Calu3 (cell line): Measurements from ENCODE around the gene SH3RF3. TPM values are rescaled to one million over a fixed set of nuclear protein-coding genes. Genes with fewer than 3 reads are reported as not detected.

Experiments
- Bru-seq: library from RNA; stranded (reverse); fragments of 400-500 nt; gene quantifications from one replicate; lab custom pipeline; 2021; lab: Mats Ljungman, UMichigan
- BruChase-seq, 2 experiments: library from RNA; stranded (reverse); fragments of 400-500 nt; gene quantifications; one replicate each; lab custom pipeline; 2021; lab: Mats Ljungman, UMichigan
- BruUV-seq: library from RNA; stranded (reverse); fragments of 400-500 nt; replicated peaks from 2 replicates; lab custom pipeline; 2021; lab: Mats Ljungman, UMichigan
- CTCF ChIA-PET: fragments of 300-600 bp; sonication (Branson Sonifier 250); formaldehyde crosslinking; loops from one replicate; lab custom pipeline; 2022; ENCODE audit warnings: antibody characterized with exemption; lab: Charles Lee
- DNase-seq: peaks from one replicate; pipeline ENCODE4 v3.0.0; 2022
- H3K27ac Mint-ChIP-seq: one replicate; pipeline ENCODE4 v1.8.0; 2022; ENCODE audit warnings: mixed read lengths; ENCODE audit not compliant: unreplicated experiment
- H3K27me3 Mint-ChIP-seq: one replicate; pipeline ENCODE4 v1.8.0; 2022; ENCODE audit warnings: mixed read lengths; ENCODE audit not compliant: unreplicated experiment
- H3K36me3 Mint-ChIP-seq: one replicate; pipeline ENCODE4 v1.8.0; 2022; ENCODE audit warnings: mild to moderate bottlenecking, moderate library complexity, mixed read lengths; ENCODE audit not compliant: insufficient read depth, unreplicated experiment
- H3K4me1 Mint-ChIP-seq: one replicate; pipeline ENCODE4 v1.8.0; 2022; ENCODE audit warnings: mild to moderate bottlenecking, low read depth, mixed read lengths; ENCODE audit not compliant: unreplicated experiment
- H3K4me3 Mint-ChIP-seq: one replicate; pipeline ENCODE4 v1.8.0; 2022; ENCODE audit warnings: mild to moderate bottlenecking, low read depth, moderate library complexity, mixed read lengths; ENCODE audit not compliant: unreplicated experiment
- H3K9me3 Mint-ChIP-seq: one replicate; pipeline ENCODE4 v1.8.0; 2022; ENCODE audit warnings: low read depth, mixed read lengths; ENCODE audit not compliant: unreplicated experiment
- intact Hi-C: fragments of 100-400 bp; cut with micrococcal nuclease; formaldehyde crosslinking; loops from one replicate; pipeline ENCODE4 v1.10.0; 2022; ENCODE audit not compliant: unreplicated experiment
- long read RNA-seq: library from polyadenylated mRNA; stranded (forward); transcript quantifications from one replicate; pipeline ENCODE4 v2.0.0, GENCODE V29; 2022
- total RNA-seq: library from RNA; stranded (reverse); gene quantifications from 2 replicates; pipeline ENCODE4 v1.2.3, GENCODE V29; 2022
- TF ChIP-seq, protein P1 (sequence below): fragments of 200-600 bp; IDR thresholded peaks from one replicate; pipeline ENCODE4 v1.8.0; 2022; ENCODE audit warnings: antibody characterized with exemption; ENCODE audit not compliant: unreplicated experiment

Gene SH3RF3
- 0.17 and 0.29 TPM in 2 replicates for total RNA-seq
- Bru-seq, nascent RNA: percentile 20 among the genes with signal in this experiment
- BruChase-seq, experiment 1, labeled RNA remaining after a 6-hour chase: percentile 15 among the genes with signal in this experiment
- percentile 14 among the genes with signal in this experiment for BruChase-seq, experiment 2, labeled RNA remaining after a 2-hour chase
- long read RNA-seq: 0 reads

GRCh38 chr2:109128616-109129355, at the start of gene SH3RF3:
Gene SH3RF3 (plus strand): TSS chr2:109129205.
- peak; percentile 31 for DNase-seq
- H3K4me3 Mint-ChIP-seq: peak within 1 kb of the TSS; percentile 69
- H3K9me3 Mint-ChIP-seq: no peaks in the 10 kb centered on the region
- TF ChIP-seq, protein P1, sequence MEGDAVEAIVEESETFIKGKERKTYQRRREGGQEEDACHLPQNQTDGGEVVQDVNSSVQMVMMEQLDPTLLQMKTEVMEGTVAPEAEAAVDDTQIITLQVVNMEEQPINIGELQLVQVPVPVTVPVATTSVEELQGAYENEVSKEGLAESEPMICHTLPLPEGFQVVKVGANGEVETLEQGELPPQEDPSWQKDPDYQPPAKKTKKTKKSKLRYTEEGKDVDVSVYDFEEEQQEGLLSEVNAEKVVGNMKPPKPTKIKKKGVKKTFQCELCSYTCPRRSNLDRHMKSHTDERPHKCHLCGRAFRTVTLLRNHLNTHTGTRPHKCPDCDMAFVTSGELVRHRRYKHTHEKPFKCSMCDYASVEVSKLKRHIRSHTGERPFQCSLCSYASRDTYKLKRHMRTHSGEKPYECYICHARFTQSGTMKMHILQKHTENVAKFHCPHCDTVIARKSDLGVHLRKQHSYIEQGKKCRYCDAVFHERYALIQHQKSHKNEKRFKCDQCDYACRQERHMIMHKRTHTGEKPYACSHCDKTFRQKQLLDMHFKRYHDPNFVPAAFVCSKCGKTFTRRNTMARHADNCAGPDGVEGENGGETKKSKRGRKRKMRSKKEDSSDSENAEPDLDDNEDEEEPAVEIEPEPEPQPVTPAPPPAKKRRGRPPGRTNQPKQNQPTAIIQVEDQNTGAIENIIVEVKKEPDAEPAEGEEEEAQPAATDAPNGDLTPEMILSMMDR: no peak
- peaks cover 44% of the 10 kb centered on the region for H3K27me3 Mint-ChIP-seq
- intact Hi-C loops: loop anchor here (1.0 to 5.0 kb wide), 2 partner anchors 144 to 382 kb away; no protein-coding TSS in a partner anchor
- no peak within 1 kb of the TSS for H3K27ac Mint-ChIP-seq
- CTCF ChIA-PET: interaction anchor here (0.6 to 1.3 kb wide), 3 partner anchors 11 to 381 kb away, joined by 3 to 4 read pairs (median 3); no protein-coding TSS in a partner anchor
- peaks cover 22% of the 10 kb centered on the region for H3K4me1 Mint-ChIP-seq
- no TSS peak for BruUV-seq
- peaks cover 24% of the 10 kb centered on the region for H3K36me3 Mint-ChIP-seq

GRCh38 chr2:109079590-109079989, 49.4 kb upstream of the SH3RF3 start:
- Mint-ChIP-seq H3K27ac (no peak overlapping the region), H3K9me3 (no peaks in the 10 kb centered on the region), H3K27me3 (peaks cover 50% of the 10 kb centered on the region), H3K36me3 (no peaks in the 10 kb centered on the region), H3K4me3 (no peak overlapping the region), H3K4me1 (no peaks in the 10 kb centered on the region)
- CTCF ChIA-PET: no interaction called here
- DNase-seq: no peak
- no TSS peak for BruUV-seq
- intact Hi-C loops: no loop called here
- TF ChIP-seq, protein P1: no peak

- H3K27me3 Mint-ChIP-seq: peaks cover 54% of the 10 kb centered on the region
- intact Hi-C loops: no loop called here
- CTCF ChIA-PET: no interaction called here
- H3K9me3 Mint-ChIP-seq: no peaks in the 10 kb centered on the region
- no peak overlapping the region for H3K27ac Mint-ChIP-seq
- TF ChIP-seq, protein P1: no peak
- H3K4me3 Mint-ChIP-seq: no peak overlapping the region
- no peaks in the 10 kb centered on the region for H3K36me3 Mint-ChIP-seq
- BruUV-seq: no TSS peak
- DNase-seq: no peak
- H3K4me1 Mint-ChIP-seq: no peaks in the 10 kb centered on the region
These were observed 48.9 kb upstream of the SH3RF3 start for GRCh38 chr2:109080109-109080508.

- intact Hi-C loops: no loop called here
- TF ChIP-seq, protein P1: no peak
- CTCF ChIA-PET: no interaction called here
- Mint-ChIP-seq H3K4me1 (no peaks in the 10 kb centered on the region), H3K27ac (no peak overlapping the region), H3K36me3 (no peaks in the 10 kb centered on the region), H3K9me3 (no peaks in the 10 kb centered on the region), H3K27me3 (peaks cover 54% of the 10 kb centered on the region), H3K4me3 (no peak overlapping the region)
- no peak for DNase-seq
- no TSS peak for BruUV-seq
These were observed 48.2 kb upstream of the SH3RF3 start for GRCh38 chr2:109080757-109081156.
